HG03280 (cell line): ENCODE measurements around the gene LRRC4B.
"Not testable (repeated sequence)": the region's sequence is repeated elsewhere in the genome, so short reads cannot be mapped to it uniquely, and the experiment has no call there.

ENCODE experiments used
- ATAC-seq: cut with Tn5 transposase; IDR thresholded peaks from one replicate; pipeline ENCODE4 v1.9.1; 2021; ENCODE audit warnings: mild to moderate bottlenecking, moderate library complexity; ENCODE audit not compliant: unreplicated experiment

LRRC4B gene

DNA sequence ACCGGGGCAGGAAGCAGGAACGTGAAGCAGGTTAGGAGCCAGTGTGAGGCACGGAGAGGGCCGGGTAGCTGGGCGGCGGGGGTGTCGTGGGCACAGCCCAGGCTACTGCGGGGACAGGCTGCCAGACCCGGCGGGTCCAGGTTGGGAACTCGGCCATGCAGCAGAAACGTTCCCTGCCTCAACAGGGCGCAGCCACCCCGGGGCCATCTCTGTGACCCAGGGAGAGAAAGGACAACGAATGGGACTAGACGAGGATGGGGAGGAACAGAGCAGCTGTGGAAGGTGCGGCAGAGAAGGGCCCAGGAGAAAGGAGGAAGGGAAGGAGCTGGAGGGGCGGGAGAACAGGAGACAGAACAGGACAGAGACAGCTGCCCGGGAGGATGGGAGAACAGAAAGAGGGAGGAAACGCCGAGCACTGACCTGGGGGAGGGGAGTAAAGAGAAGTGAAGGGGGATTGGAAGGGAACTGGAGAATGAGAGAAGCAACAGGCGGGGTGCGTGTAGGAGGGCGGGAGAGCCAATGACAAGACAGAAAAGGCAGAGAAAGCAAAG lies 78.7 kb downstream of the LRRC4B start:
- ATAC-seq, result no peak

DNA sequence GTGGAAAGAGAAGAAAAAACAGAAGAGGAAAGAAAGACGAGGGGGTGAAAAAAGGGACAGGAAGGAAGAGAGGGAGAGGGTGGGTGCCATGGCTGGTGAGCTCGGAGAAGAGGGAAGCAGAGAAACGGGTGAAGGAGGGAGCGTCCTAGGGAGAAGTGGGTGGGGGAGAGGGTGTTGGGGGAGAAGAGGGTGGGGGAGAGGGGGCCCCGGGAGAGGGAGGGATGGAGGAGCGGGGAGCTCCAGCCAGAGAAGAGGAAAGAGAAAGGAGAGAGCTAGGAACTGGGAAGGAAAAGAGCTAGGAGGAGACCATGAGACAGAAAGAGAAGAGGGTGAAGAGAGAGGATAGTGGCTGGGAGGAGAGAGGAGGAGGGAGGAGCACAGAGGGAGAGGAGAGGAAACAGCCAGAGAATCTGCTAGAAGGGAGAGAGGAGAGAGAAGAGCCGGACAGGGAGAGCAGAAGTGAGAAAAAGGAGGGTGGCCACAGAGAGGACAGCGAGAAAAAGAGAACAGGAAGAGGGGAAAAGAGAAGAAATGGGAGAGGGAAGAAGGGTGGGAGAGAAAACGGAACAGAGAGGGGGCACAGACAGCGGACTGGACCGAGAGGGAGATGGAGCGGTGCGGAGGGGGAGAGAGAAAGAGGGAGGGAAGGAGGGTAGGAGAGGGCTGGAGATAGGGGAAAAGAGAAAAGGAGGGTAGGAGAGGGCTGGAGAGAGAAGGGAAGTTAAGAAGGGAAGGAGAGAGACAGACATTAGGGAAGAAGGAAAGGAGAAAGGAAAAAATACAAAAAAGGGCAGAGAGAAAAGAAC lies 79.6 kb downstream of the LRRC4B start:
- ATAC-seq, result no peak

DNA sequence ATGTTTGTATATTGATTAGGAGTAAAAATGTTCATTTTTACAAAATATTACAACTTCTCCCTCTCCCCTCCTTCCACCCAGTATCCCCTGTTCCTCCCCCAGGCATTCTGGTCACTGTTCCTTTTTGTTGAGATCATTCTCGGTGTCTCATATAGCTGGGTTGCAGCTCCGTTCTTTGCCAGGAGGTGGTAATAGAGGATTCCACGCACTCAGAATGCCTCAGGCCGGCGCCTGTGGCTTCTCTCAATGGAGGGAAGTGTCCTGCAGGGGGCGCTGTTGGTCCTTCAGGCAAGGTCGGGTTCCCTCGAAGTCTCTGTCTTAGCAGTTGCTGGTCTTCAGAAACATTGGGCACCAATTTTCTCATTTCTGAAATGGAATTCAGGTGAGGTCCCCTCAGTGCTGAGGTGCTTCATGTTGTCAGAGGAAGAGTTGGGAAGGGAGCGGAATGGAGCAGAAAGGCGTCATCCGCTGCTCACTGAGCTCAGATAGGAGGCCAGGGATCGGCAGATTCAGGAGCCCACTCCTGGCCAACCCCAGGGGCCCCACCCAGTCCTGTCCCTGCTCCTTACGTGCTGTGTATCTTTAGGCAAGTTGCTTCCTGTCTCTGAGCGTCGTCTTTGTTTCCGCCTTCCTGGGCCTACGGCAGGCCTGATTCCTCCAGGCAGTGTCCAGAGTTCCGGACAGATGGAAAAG lies 81.3 kb downstream of the LRRC4B start:
- ATAC-seq, result no peak

DNA sequence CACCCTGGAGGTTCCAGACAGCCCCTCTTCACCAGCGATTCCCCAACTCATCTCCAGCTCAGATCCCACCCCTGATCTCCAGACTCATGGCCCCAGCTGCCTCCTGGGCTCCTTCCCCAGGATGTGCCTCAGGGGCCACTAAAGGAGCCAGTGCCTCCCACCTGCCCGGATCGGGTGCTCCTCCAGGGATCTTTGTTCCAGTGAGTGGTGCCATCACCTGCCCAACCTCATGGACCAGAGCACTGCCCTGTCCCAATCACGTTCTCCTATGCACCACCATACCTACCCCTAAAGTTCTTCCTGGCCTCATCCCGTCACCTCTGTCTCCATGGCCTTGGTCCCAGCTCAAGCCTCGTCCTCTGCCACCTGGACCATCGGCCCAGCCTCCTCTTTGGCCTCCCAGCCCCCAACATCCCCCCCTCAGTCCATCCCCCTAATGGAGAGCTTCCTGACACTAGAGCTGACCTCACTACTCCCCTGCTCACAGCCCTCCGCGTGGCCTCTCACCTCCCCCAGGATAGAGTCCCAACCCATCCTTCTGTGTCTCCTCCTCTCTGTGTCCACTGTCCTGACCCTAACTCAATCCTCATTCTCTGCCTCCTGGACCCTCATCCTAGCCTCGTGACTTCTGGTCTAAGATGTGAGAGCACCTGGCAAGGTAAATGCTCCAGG lies 82.8 kb downstream of the LRRC4B start:
- no peak for ATAC-seq

DNA sequence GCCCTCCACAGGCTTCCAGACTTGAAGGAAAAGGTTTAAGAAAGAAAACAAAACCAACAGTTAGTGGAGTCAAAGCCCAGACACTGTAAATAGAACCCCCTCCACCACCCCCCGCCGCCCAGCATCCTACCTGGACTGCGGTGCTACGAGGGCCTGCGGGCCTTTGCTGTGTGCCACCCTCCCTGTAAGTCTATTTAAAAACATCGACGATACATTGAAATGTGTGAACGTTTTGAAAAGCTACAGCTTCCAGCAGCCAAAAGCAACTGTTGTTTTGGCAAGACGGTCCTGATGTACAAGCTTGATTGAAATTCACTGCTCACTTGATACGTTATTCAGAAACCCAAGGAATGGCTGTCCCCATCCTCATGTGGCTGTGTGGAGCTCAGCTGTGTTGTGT lies 85.3 kb downstream of the LRRC4B start:
- ATAC-seq, result no peak

DNA sequence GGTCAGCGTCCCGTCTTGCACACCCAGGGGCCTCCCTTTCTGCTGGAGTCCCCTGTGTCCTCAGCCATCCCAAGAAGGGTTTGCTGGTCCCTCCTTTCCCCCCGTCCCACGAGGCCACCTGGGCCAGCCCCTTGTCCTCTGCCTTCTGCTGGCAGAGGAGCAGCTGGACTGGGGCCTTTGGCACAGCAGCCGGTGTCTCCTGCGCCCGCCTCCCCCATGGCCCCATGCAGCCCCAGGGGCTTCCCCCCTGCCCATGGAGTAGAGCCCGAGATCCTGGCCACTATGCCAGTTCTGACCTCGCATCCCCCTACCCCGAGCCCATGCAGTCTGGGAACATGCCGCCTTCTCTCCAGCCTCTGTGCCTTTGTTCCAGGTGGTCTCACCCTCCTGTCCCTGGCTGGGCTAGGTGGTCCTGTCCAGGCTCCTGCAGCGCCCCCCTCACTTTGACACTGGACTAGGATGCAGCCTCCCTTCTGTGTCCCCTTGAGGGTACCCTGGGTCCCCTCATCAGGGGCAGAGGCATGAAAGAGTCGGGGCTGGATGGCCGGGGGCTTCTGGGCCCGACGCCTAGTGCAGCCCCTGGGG lies 85.9 kb downstream of the LRRC4B start:
- no peak for ATAC-seq

DNA sequence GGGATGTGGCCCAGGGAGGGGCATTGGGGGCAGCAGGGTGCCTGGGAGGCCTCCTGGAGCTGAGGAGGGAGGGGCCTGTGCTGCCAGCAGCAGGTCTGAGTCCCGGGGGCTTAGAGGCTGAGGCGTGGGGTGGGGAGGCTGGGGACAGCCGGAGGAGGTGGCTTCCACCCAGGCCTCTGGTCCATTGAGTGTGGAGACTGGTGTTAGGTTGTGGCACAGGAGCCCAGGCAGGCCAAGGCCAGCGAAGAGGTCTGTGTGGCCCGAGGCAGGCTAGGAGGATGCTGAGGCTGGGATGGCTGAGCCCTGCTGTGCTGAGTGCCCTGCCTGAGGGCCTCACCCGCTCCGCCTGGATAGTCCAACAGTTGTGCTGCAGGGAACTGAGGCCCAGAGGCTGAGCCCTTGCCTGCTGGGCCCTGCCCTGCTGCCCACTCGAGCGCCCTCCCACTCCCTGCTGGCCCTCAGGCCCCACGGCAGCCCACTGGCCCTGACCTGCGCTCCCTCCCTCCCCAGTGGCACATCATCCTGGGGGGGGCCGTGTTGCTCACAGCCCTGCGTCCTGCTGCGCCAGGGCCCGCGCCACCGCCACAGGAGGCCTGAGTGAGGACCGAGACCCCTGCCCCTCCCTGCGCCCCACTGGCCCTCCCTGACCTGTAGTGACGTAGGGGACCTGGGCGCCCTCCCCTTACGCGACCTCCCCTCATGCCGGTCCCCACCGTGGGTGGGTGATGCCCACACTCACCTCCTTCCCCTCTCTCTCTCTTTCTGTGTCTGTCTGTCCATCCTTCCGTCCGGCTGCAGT lies 86.7 kb downstream of the LRRC4B start:
- ATAC-seq, result no peak

DNA sequence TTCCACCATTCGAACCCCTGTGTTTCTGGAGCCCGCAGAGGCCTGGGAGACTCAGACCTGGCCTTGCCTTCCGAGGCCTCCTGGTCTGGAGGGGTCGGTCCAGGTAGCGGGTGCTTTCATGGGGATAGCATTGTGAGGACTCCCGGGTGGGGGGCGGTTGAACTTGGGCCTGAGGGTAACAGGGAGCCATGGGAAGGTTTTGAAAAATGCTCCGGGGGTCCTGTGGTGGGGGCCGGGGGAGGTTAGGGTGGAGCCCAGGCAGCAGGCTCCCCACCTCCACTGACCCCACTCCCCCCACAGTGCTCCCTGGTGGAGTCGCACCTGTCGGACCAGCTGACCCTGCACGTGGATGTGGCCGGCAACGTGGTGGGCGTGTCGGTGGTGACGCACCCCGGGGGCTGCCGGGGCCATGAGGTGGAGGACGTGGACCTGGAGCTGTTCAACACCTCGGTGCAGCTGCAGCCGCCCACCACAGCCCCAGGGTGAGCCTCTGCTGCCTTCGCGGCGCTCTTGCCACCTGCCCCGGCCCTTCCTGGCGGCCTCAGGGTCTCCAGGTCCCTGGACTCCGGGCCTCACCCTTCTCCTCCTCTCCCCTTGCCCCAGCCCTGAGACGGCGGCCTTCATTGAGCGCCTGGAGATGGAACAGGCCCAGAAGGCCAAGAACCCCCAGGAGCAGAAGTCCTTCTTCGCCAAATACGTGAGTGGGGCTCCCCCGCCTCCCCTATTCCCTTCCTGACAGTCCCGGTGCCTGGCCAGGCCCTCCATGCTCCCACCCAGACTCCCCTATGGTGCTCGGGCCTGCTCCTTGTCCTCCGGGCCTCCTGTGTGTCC lies 87.7 kb downstream of the LRRC4B start:
- no peak for ATAC-seq

DNA sequence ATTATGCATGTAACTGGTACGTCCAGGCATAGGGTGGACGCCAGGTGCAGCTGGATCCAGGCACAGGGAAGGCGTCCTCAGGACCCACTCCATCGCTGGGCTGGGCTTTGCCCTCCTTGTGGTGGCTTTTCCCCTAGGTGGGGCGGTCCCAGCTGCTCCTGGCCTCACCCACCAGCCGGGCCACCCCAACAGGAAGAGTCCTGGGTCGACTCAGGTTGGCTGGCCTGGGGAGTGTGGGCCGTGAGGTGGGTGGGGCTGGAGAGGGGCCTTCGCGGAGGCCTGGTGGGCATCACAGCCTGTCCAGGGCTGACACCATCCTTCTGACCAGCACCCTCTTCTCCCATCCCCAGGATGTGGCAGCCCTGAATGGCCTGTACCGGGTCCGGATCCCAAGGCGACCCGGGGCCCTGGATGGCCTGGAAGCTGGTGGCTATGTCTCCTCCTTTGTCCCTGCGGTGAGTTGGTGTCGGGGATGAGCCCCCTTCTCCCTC lies 88.4 kb downstream of the LRRC4B start:
- ATAC-seq, result no peak

DNA sequence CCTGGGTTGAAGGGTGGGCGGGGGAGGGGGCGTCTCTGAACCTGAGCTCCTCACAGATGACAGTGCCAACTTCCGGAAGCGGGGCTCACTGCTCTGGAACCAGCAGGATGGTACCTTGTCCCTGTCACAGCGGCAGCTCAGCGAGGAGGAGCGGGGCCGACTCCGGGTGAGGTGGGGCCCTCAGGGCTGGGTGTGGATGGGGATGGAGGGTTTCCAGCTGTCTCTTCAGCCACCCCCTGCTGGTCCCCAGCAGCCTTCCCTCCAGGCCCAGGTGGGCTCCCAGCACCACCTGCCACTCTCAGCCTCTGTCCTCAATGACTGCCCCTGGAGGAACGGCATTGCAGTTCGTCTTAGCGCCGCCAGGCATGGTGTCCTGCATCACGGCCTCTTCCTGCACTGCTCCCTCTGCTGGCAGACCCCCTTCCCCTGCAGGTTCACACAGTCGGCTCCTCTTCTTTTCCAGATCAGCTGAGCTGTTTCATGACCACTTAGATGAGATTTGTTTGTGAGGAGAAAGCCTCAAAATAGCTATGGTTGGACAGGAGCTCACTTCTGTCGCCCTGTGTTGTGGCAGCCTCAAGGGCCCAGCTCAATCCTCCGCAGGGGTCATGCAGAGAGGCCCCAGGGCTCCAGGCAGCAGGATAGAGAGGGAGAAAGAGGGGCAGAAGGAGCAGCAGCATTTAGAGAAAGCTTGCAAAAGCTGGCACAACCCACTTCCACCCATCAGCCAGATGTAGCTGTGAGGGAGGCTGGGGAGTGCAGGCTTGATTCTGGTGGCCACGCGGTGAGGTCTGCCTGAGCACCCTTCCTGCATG lies 89.1 kb downstream of the LRRC4B start:
- ATAC-seq, result no peak

DNA sequence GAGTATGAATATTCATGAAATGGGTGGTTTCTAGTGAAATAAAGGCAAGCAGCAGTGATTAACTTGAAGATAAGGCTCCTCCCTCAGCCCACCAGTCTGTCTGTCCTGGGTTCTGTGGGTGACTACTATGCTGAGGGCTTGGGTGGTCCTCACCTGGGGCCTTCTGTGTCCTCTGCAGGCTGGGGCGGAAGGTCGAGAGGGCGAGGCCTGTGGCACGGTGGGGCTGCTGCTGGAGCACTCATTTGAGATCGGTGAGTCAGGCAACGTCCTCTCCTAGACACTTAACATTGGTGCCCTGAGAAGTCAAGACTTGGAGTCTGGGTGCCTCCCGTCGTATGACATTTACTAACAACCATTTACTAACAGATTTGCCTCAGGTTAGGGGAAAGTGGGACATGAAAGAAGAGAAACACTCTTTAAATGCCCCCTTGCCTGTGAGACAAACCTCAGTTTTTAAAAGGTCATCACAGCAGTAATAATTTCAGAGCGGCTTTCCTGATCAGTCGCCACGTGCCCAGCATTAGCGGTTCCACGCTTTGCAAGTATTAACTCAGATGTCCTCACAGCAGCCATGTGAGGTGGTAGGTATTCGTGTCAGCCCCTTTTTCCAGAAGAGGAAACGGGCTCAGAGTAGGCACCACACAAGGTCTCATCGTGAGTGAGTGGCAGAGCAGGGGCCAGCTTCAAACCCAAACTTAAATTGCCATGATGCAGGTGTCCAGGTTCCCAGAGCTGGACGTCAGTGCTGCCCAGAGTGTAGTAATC lies 90.3 kb downstream of the LRRC4B start:
- ATAC-seq, result no peak

DNA sequence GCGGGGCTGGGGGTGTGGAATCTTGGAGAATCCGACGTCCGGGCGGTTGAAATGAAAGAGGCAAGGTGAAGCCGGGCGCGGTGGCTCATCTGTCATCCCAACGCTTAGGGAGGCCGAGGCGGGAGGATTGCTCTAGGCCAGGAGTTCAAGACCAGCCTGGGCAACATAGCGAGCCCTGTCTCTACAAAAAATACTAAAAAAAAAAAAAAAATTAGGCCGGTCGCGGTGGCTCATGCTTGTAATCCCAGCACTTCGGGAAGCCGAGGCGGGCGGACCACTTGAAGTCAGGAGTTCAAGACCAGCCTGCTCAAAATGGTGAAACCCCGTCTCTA lies 91.4 kb downstream of the LRRC4B start:
- ATAC-seq, result no peak

DNA sequence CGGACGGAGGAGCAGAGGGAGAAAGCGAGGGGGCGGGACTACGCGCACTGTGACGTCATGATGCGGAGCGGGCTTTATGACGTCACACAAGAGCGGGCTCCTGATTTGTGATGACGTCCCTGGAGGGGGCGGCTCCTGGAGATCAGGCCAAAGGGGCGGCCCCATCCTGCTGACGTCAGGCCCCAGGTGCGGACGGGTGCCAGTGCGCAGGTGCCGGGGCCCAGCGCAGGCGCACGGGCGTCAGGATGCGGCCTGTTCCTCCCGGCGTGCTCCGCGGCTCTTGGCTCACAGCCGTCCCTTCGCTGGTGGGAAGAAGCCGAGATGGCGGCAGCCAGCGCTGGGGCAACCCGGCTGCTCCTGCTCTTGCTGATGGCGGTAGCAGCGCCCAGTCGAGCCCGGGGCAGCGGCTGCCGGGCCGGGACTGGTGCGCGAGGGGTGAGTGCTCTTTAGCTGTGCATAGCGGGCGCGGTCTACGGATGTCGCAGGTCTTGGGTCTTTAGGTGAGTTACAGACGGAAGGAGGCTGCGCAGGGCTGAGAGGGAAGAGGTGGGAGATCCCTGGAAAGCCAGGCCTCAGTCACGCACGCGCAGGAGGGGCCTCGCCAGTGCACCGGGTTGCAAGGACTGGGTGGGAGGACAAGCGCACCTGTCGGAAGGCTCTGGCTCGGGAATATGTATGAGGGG lies 91.9 kb downstream of the LRRC4B start, which contains the start of the genes EMC10 and GARIN5A:
Gene EMC10 (plus strand): TSS at position 284 of the 683 bp plus-strand sequence. CDS start 38 bp downstream, at position 322.
Gene GARIN5A (minus strand): TSS at position 625 of the 683 bp plus-strand sequence. CDS start 460 bp downstream, at position 165.
- peak; percentile 91 for ATAC-seq

DNA sequence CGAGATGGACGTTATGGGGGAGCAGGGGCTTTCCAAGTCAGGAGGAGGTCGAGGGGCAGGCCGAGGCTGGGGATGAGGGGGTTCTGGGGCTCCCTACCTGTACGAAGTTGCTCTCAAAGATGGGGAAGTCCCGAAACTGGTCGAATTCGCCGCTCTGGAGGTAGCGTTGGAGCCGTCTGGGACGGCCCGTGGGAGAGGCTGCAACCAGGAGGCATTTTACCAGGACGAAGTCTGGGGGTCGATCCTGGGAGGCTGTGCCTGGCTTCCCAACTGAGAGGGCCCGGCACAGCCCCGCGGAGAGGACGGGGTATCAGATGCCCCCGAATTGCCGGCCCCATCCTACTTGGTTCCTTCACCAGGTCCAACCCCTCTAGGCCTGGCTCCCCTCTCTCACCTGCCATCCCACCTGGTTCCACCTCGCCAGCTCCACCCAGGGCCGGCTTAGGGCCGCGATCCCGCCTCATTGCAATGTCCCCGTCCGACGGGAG lies 92.5 kb downstream of the LRRC4B start:
- ATAC-seq, result peak; percentile 10

DNA sequence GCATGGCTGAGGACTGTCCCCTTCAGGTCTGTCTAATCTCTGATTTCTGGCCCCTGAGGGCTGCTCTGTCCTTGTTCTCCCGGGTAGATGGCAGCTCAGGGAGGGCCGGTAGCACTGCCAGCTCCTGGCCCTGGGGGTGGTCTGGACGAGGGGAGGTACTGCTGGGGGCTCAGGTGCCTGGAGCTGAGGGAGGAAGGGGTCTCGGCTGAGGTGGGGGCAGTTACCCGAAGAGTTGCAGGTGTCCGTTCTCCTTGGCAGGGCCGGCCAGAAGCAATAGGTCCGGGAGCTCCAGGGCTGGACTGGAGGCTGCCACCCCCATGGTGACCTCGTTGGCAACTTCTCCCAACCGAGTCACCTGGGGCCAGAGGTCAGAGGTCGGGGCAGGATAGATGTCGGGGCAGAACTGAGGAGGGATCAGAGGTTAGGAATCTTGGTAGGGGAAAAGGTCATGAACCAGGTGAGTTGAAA lies 93.1 kb downstream of the LRRC4B start:
- no peak for ATAC-seq

DNA sequence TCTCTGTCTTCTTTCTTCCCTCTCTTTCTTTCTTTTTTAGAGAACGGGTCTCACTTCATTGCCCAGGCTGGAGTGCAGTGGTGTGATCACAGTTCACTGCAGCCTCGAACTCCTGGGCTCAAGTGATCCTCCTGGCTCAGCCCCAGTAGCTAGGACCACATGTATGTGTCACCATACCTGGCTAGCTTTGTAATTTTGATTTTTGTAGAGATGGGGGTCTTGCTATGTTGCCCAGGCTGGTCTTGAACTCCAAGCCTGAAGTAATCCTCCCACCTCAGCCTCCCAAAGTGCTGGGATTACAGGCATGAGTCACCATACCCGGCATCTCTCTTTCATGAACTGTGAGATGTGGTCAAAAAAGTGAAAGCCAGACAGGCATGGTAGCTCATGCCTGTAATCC lies 94.9 kb downstream of the LRRC4B start:
- ATAC-seq, result not testable (repeated sequence)

DNA sequence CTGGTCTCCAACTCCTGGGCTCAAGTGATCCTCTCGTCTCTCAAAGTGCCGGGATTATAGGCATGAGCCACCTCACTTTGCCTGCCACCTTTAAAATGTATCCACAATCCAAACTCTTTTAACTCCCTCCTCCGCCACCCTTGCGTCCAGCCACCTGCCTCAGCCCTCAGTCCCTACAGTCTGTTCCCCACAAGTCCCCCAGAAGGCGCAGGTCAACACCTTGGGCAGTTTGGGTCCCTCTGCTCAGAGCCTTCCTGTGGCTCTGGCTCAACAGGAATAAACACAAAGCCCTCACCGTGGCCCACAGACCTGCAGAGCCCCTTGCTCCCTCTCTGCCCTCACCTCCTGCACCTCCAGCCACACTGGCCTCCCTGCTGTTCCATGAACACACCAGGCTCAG lies 99.4 kb downstream of the LRRC4B start:
- no peak for ATAC-seq
